HL-60 (cell line): Measurements from ENCODE around the gene ALPK3.

Source experiments
- DNase-seq, 2 experiments: peaks; one replicate each; pipeline ENCODE4 v3.0.0-alpha.2; 2010 to 2020; ENCODE audit warnings: low read depth in 1 of 2, low spot score in 1 of 2
- H3K27ac ChIP-seq: fragments of 250-450 bp; sonication (Bioruptor Pico); replicated peaks from 2 replicates; pipeline ENCODE4 v1.5.1; 2020; ENCODE audit warnings: mild to moderate bottlenecking, moderate library complexity
- H3K27me3 ChIP-seq: fragments of 250-450 bp; sonication (Bioruptor Pico); 2 replicates; pipeline ENCODE4 v1.5.1; 2021; ENCODE audit warnings: mild to moderate bottlenecking, moderate library complexity; ENCODE audit not compliant: insufficient read depth, poor library complexity, severe bottlenecking
- H3K4me3 ChIP-seq: replicated peaks from 2 replicates; pipeline ENCODE4 v1.5.1; 2011; ENCODE audit warnings: mild to moderate bottlenecking, control low read depth, low read length; ENCODE audit not compliant: insufficient read depth
- GABPA ChIP-seq: IDR thresholded peaks from 2 replicates; pipeline ENCODE4 v1.6.1; 2012; ENCODE audit warnings: low read depth
- POLR2AphosphoS5 ChIP-seq: IDR thresholded peaks from 2 replicates; pipeline ENCODE4 v1.6.1; 2012; ENCODE audit warnings: low read depth
- SPI1 ChIP-seq: IDR thresholded peaks from 2 replicates; pipeline ENCODE4 v1.6.1; 2012; ENCODE audit warnings: low read depth, mild to moderate bottlenecking, borderline replicate concordance
- TF ChIP-seq, protein P1 (sequence below): IDR thresholded peaks from 2 replicates; pipeline ENCODE4 v1.6.1; 2012; ENCODE audit warnings: low read depth; ENCODE audit not compliant: insufficient replicate concordance
- TF ChIP-seq, protein P2 (sequence below): IDR thresholded peaks from one replicate; pipeline ENCODE4 v1.5.1; 2011; ENCODE audit warnings: low read length, control low read depth, inconsistent platforms; ENCODE audit not compliant: insufficient read depth

The ALPK3 gene

GRCh38 chr15:84818261-84819131 is 1.3 kb downstream of the ALPK3 start:
- no peak for TF ChIP-seq GABPA
- TF ChIP-seq POLR2AphosphoS5, result no peak
- TF ChIP-seq, protein P1, sequence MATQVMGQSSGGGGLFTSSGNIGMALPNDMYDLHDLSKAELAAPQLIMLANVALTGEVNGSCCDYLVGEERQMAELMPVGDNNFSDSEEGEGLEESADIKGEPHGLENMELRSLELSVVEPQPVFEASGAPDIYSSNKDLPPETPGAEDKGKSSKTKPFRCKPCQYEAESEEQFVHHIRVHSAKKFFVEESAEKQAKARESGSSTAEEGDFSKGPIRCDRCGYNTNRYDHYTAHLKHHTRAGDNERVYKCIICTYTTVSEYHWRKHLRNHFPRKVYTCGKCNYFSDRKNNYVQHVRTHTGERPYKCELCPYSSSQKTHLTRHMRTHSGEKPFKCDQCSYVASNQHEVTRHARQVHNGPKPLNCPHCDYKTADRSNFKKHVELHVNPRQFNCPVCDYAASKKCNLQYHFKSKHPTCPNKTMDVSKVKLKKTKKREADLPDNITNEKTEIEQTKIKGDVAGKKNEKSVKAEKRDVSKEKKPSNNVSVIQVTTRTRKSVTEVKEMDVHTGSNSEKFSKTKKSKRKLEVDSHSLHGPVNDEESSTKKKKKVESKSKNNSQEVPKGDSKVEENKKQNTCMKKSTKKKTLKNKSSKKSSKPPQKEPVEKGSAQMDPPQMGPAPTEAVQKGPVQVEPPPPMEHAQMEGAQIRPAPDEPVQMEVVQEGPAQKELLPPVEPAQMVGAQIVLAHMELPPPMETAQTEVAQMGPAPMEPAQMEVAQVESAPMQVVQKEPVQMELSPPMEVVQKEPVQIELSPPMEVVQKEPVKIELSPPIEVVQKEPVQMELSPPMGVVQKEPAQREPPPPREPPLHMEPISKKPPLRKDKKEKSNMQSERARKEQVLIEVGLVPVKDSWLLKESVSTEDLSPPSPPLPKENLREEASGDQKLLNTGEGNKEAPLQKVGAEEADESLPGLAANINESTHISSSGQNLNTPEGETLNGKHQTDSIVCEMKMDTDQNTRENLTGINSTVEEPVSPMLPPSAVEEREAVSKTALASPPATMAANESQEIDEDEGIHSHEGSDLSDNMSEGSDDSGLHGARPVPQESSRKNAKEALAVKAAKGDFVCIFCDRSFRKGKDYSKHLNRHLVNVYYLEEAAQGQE, result no peak
- TF ChIP-seq SPI1, result no peak
- TF ChIP-seq, protein P2, sequence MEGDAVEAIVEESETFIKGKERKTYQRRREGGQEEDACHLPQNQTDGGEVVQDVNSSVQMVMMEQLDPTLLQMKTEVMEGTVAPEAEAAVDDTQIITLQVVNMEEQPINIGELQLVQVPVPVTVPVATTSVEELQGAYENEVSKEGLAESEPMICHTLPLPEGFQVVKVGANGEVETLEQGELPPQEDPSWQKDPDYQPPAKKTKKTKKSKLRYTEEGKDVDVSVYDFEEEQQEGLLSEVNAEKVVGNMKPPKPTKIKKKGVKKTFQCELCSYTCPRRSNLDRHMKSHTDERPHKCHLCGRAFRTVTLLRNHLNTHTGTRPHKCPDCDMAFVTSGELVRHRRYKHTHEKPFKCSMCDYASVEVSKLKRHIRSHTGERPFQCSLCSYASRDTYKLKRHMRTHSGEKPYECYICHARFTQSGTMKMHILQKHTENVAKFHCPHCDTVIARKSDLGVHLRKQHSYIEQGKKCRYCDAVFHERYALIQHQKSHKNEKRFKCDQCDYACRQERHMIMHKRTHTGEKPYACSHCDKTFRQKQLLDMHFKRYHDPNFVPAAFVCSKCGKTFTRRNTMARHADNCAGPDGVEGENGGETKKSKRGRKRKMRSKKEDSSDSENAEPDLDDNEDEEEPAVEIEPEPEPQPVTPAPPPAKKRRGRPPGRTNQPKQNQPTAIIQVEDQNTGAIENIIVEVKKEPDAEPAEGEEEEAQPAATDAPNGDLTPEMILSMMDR, result no peak
- no peak overlapping the region for H3K27ac ChIP-seq
- no peak overlapping the region for H3K4me3 ChIP-seq
- DNase-seq, result no peak
- no peaks in the 10 kb centered on the region for H3K27me3 ChIP-seq

GRCh38 chr15:84819291-84819768 is 2.2 kb downstream of the ALPK3 start:
- no peak for TF ChIP-seq SPI1
- no peak for DNase-seq
- no peak overlapping the region for H3K27ac ChIP-seq
- no peak overlapping the region for H3K4me3 ChIP-seq
- no peaks in the 10 kb centered on the region for H3K27me3 ChIP-seq

DNA sequence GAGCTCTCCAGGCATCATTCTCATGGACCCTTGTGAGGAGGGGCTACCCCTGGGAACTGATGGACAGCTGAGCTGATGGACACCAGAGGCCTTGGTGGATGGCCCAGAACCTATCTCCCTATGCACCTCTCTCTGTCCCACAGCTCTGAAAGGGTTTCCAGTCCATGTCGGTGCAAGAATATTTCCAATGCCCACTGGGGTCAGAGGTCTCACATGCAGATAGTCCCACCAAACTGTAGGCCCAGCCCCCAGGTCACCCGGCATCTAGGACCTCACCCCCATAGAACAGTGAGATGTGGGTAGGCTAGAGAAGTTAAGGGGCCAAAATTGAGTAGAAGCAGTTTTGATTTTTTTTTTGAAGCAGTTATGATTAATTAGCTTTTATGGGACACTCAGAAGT is 2.6 kb downstream of the ALPK3 start:
- H3K27me3 ChIP-seq, result no peaks in the 10 kb centered on the region
- DNase-seq, result no peak
- TF ChIP-seq, protein P2, result no peak
- TF ChIP-seq POLR2AphosphoS5 (no peak), GABPA (no peak), SPI1 (no peak)
- TF ChIP-seq, protein P1, result no peak

DNA sequence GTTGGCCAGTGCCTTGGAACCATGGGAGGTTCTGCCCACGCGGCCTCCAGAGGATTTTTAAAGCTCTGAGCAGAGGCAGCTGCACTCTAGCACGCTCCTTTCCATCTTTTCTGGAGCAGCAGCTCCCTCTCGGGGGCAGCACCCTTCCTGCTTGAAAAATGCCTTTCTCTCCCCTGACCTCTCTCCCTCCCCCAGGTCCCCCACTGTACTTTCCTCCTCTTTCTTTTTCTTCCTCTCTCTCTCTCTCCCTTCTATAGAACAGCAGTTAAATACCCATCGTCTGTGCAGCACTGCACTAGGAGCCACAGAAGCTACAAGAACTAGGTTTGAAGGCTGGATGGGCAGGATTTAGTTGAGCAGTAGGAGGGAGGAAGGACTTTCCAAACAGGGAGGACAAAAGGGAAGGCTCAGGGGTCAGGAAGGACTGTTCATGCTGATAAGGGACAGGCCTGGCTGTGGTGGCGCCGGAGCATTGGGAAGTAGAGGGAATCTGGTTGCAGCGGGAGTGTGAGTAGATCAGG is 4.4 kb downstream of the ALPK3 start:
- TF ChIP-seq, protein P2, result no peak
- TF ChIP-seq SPI1 (no peak), GABPA (no peak), POLR2AphosphoS5 (no peak)
- TF ChIP-seq, protein P1, result no peak
- DNase-seq, result no peak
- H3K4me3 ChIP-seq, result no peak overlapping the region
- H3K27me3 ChIP-seq, result no peaks in the 10 kb centered on the region
- H3K27ac ChIP-seq, result no peak overlapping the region

More for the DNA sequence above, 2.6 kb downstream of the ALPK3 start:
- Histone ChIP-seq H3K4me3 (no peak overlapping the region), H3K27ac (no peak overlapping the region)
